Right cardiac atrium (tissue), 5 donors: Measurements from ENCODE around the gene TYW1. TPM values are rescaled to one million over a fixed set of nuclear protein-coding genes. Genes with fewer than 3 reads are reported as not detected.
"Not testable (repeated sequence)": the region's sequence is repeated elsewhere in the genome, so short reads cannot be mapped to it uniquely, and the experiment has no call there.

Source experiments
- ATAC-seq, 2 donors: fragments of 200-7000 bp; cut with Tn5 transposase; one replicate each; pipeline versions ENCODE4 v1.8.0 to v1.9.1; 2020; ENCODE audit warnings: moderate library complexity in 2 of 2, mild to moderate bottlenecking in 1 of 2
- DNase-seq, 3 donors: peaks; one replicate each; pipeline ENCODE4 v3.0.0-alpha.2; 2020
- H3K27ac ChIP-seq: one replicate; pipeline ENCODE4 v1.5.1; 2013; ENCODE audit warnings: mild to moderate bottlenecking, low read length, control low read depth, moderate library complexity
- H3K27me3 ChIP-seq: one replicate; pipeline ENCODE4 v1.6.1; 2013; ENCODE audit not compliant: control insufficient read depth, insufficient read depth
- H3K4me1 ChIP-seq: one replicate; pipeline ENCODE4 v1.6.1; 2013; ENCODE audit warnings: low read length; ENCODE audit not compliant: control insufficient read depth, insufficient read depth
- H3K4me3 ChIP-seq: one replicate; pipeline ENCODE4 v1.5.1; 2013; ENCODE audit warnings: low read length, control low read depth
- H3K9me3 ChIP-seq: one replicate; pipeline ENCODE4 v1.6.1; 2013; ENCODE audit warnings: low read length; ENCODE audit not compliant: control insufficient read depth
- WGBS: extraction: QIAGEN DNeasy Blood & Tissue Kit; methylation state at CpG from one replicate; pipeline ENCODE4 v1.1.7; 2013; 5-methylcytosine and 5-hydroxymethylcytosine counted together
- intact Hi-C, 4 donors: fragments of 100-400 bp; cut with DNase I; formaldehyde crosslinking; loops; one replicate each; pipeline versions ENCODE4 v1.11.0 to v1.14.0; 2022 to 2023
- polyA plus RNA-seq: library from polyadenylated mRNA; stranded (reverse); fragments of 200-250 nt; gene quantifications from one replicate; pipeline ENCODE4 v1.2.3, GENCODE V29; 2013
- total RNA-seq, 4 donors: library from RNA; stranded (reverse); fragmentation: NEBNext Ultra II Directional; extraction: Animal tissue kit (Norgen Biotek cat#: 25700); gene quantifications; one replicate each; pipeline ENCODE4 v1.2.1, GENCODE V29; 2021
- donor health status: healthy with polysubstance abuse.
- donor health status: DM: no; HTN: yes; CAD: no.
- donor health status: DM: no; HTN: no; CAD: no.
- donor health status: DM: no; HTN: yes; CAD: no; lungs with severe emphysema.
- donor health status: DM: yes; HTN: yes; CAD: no.

Gene TYW1
- total and polyA plus RNA-seq, 5 donors, result 7.0 to 12.1 (median 11.7) TPM

GRCh38 chr7:67135617-67136486 lies 139.2 kb downstream of the TYW1 start:
- H3K4me3 ChIP-seq, H3K9me3 ChIP-seq, intact Hi-C loops, H3K4me1 ChIP-seq, H3K27ac ChIP-seq, H3K27me3 ChIP-seq, DNase-seq: not testable (repeated sequence)
- WGBS, result 72% methylated on average over 4 of the region's 4 CpGs
- peak in 1 of 2 donors; percentile 20 for ATAC-seq

GRCh38 chr7:67137489-67137888 lies 140.9 kb downstream of the TYW1 start:
- DNase-seq, H3K9me3 ChIP-seq, H3K4me1 ChIP-seq, H3K4me3 ChIP-seq, H3K27ac ChIP-seq, H3K27me3 ChIP-seq, intact Hi-C loops, ATAC-seq: not testable (repeated sequence)
- 97% methylated on average over 3 of the region's 3 CpGs for WGBS

GRCh38 chr7:67139876-67140275 lies 143.2 kb downstream of the TYW1 start:
- WGBS, result 85% methylated on average over 3 of the region's 3 CpGs
- H3K27ac ChIP-seq, H3K4me1 ChIP-seq, H3K4me3 ChIP-seq, DNase-seq, H3K27me3 ChIP-seq, ATAC-seq, intact Hi-C loops, H3K9me3 ChIP-seq: not testable (repeated sequence)

GRCh38 chr7:67141001-67141400 lies 144.4 kb downstream of the TYW1 start:
- H3K4me3 ChIP-seq, DNase-seq, intact Hi-C loops, H3K4me1 ChIP-seq, ATAC-seq, H3K27ac ChIP-seq, H3K9me3 ChIP-seq, H3K27me3 ChIP-seq: not testable (repeated sequence)
- WGBS, result 94% methylated on average over 2 of the region's 2 CpGs

GRCh38 chr7:67143091-67143786 lies 146.6 kb downstream of the TYW1 start:
- H3K27me3 ChIP-seq, H3K4me1 ChIP-seq, DNase-seq, H3K27ac ChIP-seq, intact Hi-C loops, H3K9me3 ChIP-seq, H3K4me3 ChIP-seq: not testable (repeated sequence)
- ATAC-seq, result peak; percentile 86 to 93
- 34% methylated on average over 9 of the region's 9 CpGs for WGBS

- H3K27ac ChIP-seq, intact Hi-C loops, DNase-seq, ATAC-seq, H3K4me3 ChIP-seq, H3K4me1 ChIP-seq, H3K27me3 ChIP-seq, H3K9me3 ChIP-seq: not testable (repeated sequence)
- 94% methylated on average over 3 of the region's 3 CpGs for WGBS
These were observed 149.1 kb downstream of the TYW1 start for GRCh38 chr7:67145581-67146193.

- H3K4me3 ChIP-seq, intact Hi-C loops, H3K9me3 ChIP-seq, H3K27ac ChIP-seq, DNase-seq, ATAC-seq, H3K4me1 ChIP-seq, H3K27me3 ChIP-seq: not testable (repeated sequence)
These were observed 152.5 kb downstream of the TYW1 start for GRCh38 chr7:67149131-67149530.

- H3K9me3 ChIP-seq, H3K4me3 ChIP-seq, ATAC-seq, intact Hi-C loops, DNase-seq, H3K27me3 ChIP-seq, H3K4me1 ChIP-seq, H3K27ac ChIP-seq: not testable (repeated sequence)
These were observed 157.7 kb downstream of the TYW1 start for GRCh38 chr7:67154374-67154773.

- ATAC-seq, result peak in 1 of 2 donors; percentile 22
These were observed 159.4 kb downstream of the TYW1 start for GRCh38 chr7:67156064-67156463.

GRCh38 chr7:67163285-67163684 lies 166.7 kb downstream of the TYW1 start:
- H3K27ac ChIP-seq, H3K9me3 ChIP-seq, DNase-seq, H3K27me3 ChIP-seq, ATAC-seq, intact Hi-C loops, H3K4me3 ChIP-seq, H3K4me1 ChIP-seq: not testable (repeated sequence)
- WGBS, result 78% methylated on average over 5 of the region's 5 CpGs

More at GRCh38 chr7:67156064-67156463, 159.4 kb downstream of the TYW1 start:
- DNase-seq, H3K27ac ChIP-seq, H3K9me3 ChIP-seq, H3K4me3 ChIP-seq, H3K27me3 ChIP-seq, intact Hi-C loops, H3K4me1 ChIP-seq: not testable (repeated sequence)
- WGBS, result 97% methylated on average over 7 of the region's 7 CpGs

GRCh38 chr7:67171151-67171550 lies 174.5 kb downstream of the TYW1 start:
- WGBS, result 75% methylated on average over 3 of the region's 3 CpGs
- H3K9me3 ChIP-seq, H3K4me3 ChIP-seq, intact Hi-C loops, DNase-seq, ATAC-seq, H3K27me3 ChIP-seq, H3K27ac ChIP-seq, H3K4me1 ChIP-seq: not testable (repeated sequence)
